ENCODE measurements around the gene MCTP1.

Gene MCTP1

GRCh38 chr5:94705427-94705826 lies 579.5 kb downstream of the MCTP1 start:
- DNase-seq (ENCODE audit: low read depth in 2 of 2) = no peak

- no peak for DNase-seq (ENCODE audit: low read depth in 2 of 2)
Measured at GRCh38 chr5:94702729-94703128, 582.2 kb downstream of the MCTP1 start.

GRCh38 chr5:94700592-94700991 lies 584.3 kb downstream of the MCTP1 start:
- DNase-seq (ENCODE audit: low read depth in 2 of 2) = no peak

GRCh38 chr5:94699562-94699961 lies 585.3 kb downstream of the MCTP1 start:
- DNase-seq (ENCODE audit: low read depth in 2 of 2) = no peak

GRCh38 chr5:94698197-94698596 lies 586.7 kb downstream of the MCTP1 start:
- no peak for DNase-seq (ENCODE audit: low read depth in 2 of 2)

GRCh38 chr5:94694671-94695070 lies 590.2 kb downstream of the MCTP1 start:
- DNase-seq (ENCODE audit: low read depth in 2 of 2) = no peak

GRCh38 chr5:94693845-94694370 lies 591.0 kb downstream of the MCTP1 start:
- no peak for DNase-seq (ENCODE audit: low read depth in 2 of 2)

- no peak for DNase-seq (ENCODE audit: low read depth in 2 of 2)
Measured at GRCh38 chr5:94693043-94693822, 591.7 kb downstream of the MCTP1 start.

- no peak for DNase-seq (ENCODE audit: low read depth in 2 of 2)
Measured at GRCh38 chr5:94692581-94692980, 592.3 kb downstream of the MCTP1 start.

- DNase-seq (ENCODE audit: low read depth in 2 of 2) = no peak
Measured at GRCh38 chr5:94691949-94692348, 592.9 kb downstream of the MCTP1 start.

GRCh38 chr5:94691291-94691690 lies 593.6 kb downstream of the MCTP1 start:
- DNase-seq (ENCODE audit: low read depth in 2 of 2) = no peak

- no peak for DNase-seq (ENCODE audit: low read depth in 2 of 2)
Measured at GRCh38 chr5:94690778-94691177, 594.1 kb downstream of the MCTP1 start.

GRCh38 chr5:94689908-94690307 lies 595.0 kb downstream of the MCTP1 start:
- DNase-seq (ENCODE audit: low read depth in 2 of 2) = no peak

- no peak for DNase-seq (ENCODE audit: low read depth in 2 of 2)
Measured at GRCh38 chr5:94682814-94683520, 601.9 kb downstream of the MCTP1 start.

- no peak for DNase-seq (ENCODE audit: low read depth in 2 of 2)
Measured at GRCh38 chr5:94675965-94676618, 608.8 kb downstream of the MCTP1 start.

GRCh38 chr5:94674490-94675382 lies 610.2 kb downstream of the MCTP1 start:
- no peak for DNase-seq (ENCODE audit: low read depth in 2 of 2)

GRCh38 chr5:94672746-94673145 lies 612.1 kb downstream of the MCTP1 start:
- DNase-seq (ENCODE audit: low read depth in 2 of 2) = no peak

GRCh38 chr5:94670726-94671125 lies 614.2 kb downstream of the MCTP1 start:
- DNase-seq (ENCODE audit: low read depth in 2 of 2) = no peak

GRCh38 chr5:94667937-94668336 lies 617.0 kb downstream of the MCTP1 start:
- DNase-seq (ENCODE audit: low read depth in 2 of 2) = no peak

GRCh38 chr5:94661086-94661485 lies 623.8 kb downstream of the MCTP1 start:
- DNase-seq (ENCODE audit: low read depth in 2 of 2) = no peak

GRCh38 chr5:94660506-94660905 lies 624.4 kb downstream of the MCTP1 start:
- no peak for DNase-seq (ENCODE audit: low read depth in 2 of 2)

GRCh38 chr5:94658272-94658671 lies 626.6 kb downstream of the MCTP1 start:
- no peak for DNase-seq (ENCODE audit: low read depth in 2 of 2)
